Measurements from ENCODE around the gene AFAP1L1. TPM values are rescaled to one million over a fixed set of nuclear protein-coding genes. Genes with fewer than 3 reads are reported as not detected.
"Not testable (repeated sequence)": the region's sequence is repeated elsewhere in the genome, so short reads cannot be mapped to it uniquely, and the experiment has no call there.

Gene AFAP1L1
- total RNA-seq, 1 donor from 2014 or later, result 48.9 TPM

GRCh38 chr5:149257889-149258705 lies 13.6 kb upstream of the AFAP1L1 start:
- ATAC-seq, result no peak
- intact Hi-C loops (cut with micrococcal nuclease), result no loop called here
- no peak for DNase-seq

- ATAC-seq, result no peak
- DNase-seq, result no peak
- intact Hi-C loops (cut with micrococcal nuclease), result loop anchor here (10.0 kb wide), 2 partner anchors 54 to 104 kb away; no protein-coding TSS in a partner anchor
Measured at GRCh38 chr5:149260761-149261160, 10.9 kb upstream of the AFAP1L1 start.

- ATAC-seq (no peak), DNase-seq (no peak)
- intact Hi-C loops (cut with micrococcal nuclease), result loop anchor here (10.0 kb wide), 2 partner anchors 54 to 104 kb away; no protein-coding TSS in a partner anchor
Measured at GRCh38 chr5:149261246-149261645, 10.4 kb upstream of the AFAP1L1 start.

- intact Hi-C loops (cut with micrococcal nuclease), result loop anchor here (10.0 kb wide), 2 partner anchors 52 to 102 kb away; no protein-coding TSS in a partner anchor
- DNase-seq, result no peak
- ATAC-seq, result no peak
Measured at GRCh38 chr5:149262315-149262714, 9.3 kb upstream of the AFAP1L1 start.

- intact Hi-C loops (cut with micrococcal nuclease), result loop anchor here (10.0 kb wide), 2 partner anchors 50 to 100 kb away; no protein-coding TSS in a partner anchor
- DNase-seq (no peak), ATAC-seq (peak; percentile 54)
Measured at GRCh38 chr5:149264439-149265067, 7.1 kb upstream of the AFAP1L1 start.

GRCh38 chr5:149265068-149265465 lies 6.6 kb upstream of the AFAP1L1 start:
- ATAC-seq, result no peak
- intact Hi-C loops (cut with micrococcal nuclease), result loop anchor here (10.0 kb wide), 2 partner anchors 50 to 100 kb away; no protein-coding TSS in a partner anchor
- DNase-seq, result no peak

GRCh38 chr5:149265597-149265996 lies 6.1 kb upstream of the AFAP1L1 start:
- DNase-seq (no peak), ATAC-seq (peak; percentile 54)
- intact Hi-C loops (cut with micrococcal nuclease), result loop anchor here (10.0 kb wide), 2 partner anchors 49 to 99 kb away; no protein-coding TSS in a partner anchor

GRCh38 chr5:149267241-149267973 lies 4.3 kb upstream of the AFAP1L1 start:
- ATAC-seq, result no peak
- intact Hi-C loops (cut with micrococcal nuclease), result loop anchor here (10.0 kb wide), 2 partner anchors 47 to 97 kb away; no protein-coding TSS in a partner anchor
- DNase-seq, result no peak

- intact Hi-C loops (cut with micrococcal nuclease), result loop anchor here (10.0 kb wide), 2 partner anchors 46 to 96 kb away; no protein-coding TSS in a partner anchor
- DNase-seq (no peak), ATAC-seq (no peak)
Measured at GRCh38 chr5:149268928-149269557, 2.6 kb upstream of the AFAP1L1 start.

GRCh38 chr5:149271195-149271715 lies 404 bp upstream of the AFAP1L1 start:
- intact Hi-C loops (cut with micrococcal nuclease), result no loop called here
- DNase-seq (no peak), ATAC-seq (no peak)

GRCh38 chr5:149272781-149273180 lies 1.1 kb downstream of the AFAP1L1 start:
- intact Hi-C loops (cut with micrococcal nuclease); DNase-seq: not testable (repeated sequence)
- ATAC-seq, result peak; percentile 10

- ATAC-seq, result peak; percentile 8
- intact Hi-C loops (cut with micrococcal nuclease), result no loop called here
- DNase-seq, result no peak
Measured at GRCh38 chr5:149273237-149273636, 1.6 kb downstream of the AFAP1L1 start.

- intact Hi-C loops (cut with micrococcal nuclease), result no loop called here
- DNase-seq, result no peak
- ATAC-seq, result no peak
Measured at GRCh38 chr5:149273950-149274349, 2.3 kb downstream of the AFAP1L1 start.

- DNase-seq (no peak), ATAC-seq (no peak)
- intact Hi-C loops (cut with micrococcal nuclease), result no loop called here
Measured at GRCh38 chr5:149274939-149275338, 3.3 kb downstream of the AFAP1L1 start.

- intact Hi-C loops (cut with micrococcal nuclease), result no loop called here
- no peak for ATAC-seq
Measured at GRCh38 chr5:149277801-149278200, 6.1 kb downstream of the AFAP1L1 start.

GRCh38 chr5:149278451-149279210 lies 7.0 kb downstream of the AFAP1L1 start:
- intact Hi-C loops (cut with micrococcal nuclease), result no loop called here
- ATAC-seq, result no peak
- no peak for DNase-seq

More at GRCh38 chr5:149277801-149278200, 6.1 kb downstream of the AFAP1L1 start:
- DNase-seq, result no peak

GRCh38 chr5:149279661-149280060 lies 8.0 kb downstream of the AFAP1L1 start:
- no peak for DNase-seq
- no peak for ATAC-seq
- intact Hi-C loops (cut with micrococcal nuclease), result no loop called here

GRCh38 chr5:149280124-149280523 lies 8.5 kb downstream of the AFAP1L1 start:
- no peak for DNase-seq
- intact Hi-C loops (cut with micrococcal nuclease), result no loop called here
- no peak for ATAC-seq
